GM18507 (cell line): ENCODE data around the gene DCX.

Source experiments
- DNase-seq: peaks from one replicate; pipeline ENCODE4 v3.0.0; 2011; ENCODE audit warnings: low read depth; ENCODE audit not compliant: insufficient read length; ENCODE audit errors: extremely low spot score
- FAIRE-seq: peaks from 2 replicates; lab custom pipeline; 2011; peaks lifted over from hg19 to GRCh38; lab: Jason Lieb, UNC

DCX gene

DNA sequence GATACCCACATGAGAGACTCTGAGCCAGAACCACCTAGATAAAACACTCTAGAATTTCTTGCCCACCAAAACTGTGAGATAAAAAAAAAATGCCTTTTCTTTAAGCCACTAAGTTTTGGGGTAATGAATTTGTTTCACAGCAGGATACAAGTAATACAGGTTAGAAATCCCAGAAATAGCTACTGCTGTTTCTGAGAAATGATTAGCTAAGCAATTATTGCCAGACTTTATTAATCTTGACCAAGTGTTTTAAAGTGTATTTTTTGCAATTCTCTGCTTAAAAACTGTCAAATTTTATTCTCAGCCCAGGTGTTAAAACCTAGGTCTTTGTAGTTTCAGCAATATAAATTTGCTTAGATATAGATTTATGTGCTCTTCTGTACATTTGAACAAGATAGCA is 83.1 kb downstream of the DCX start:
- FAIRE-seq (no peak), DNase-seq (no peak)

DNA sequence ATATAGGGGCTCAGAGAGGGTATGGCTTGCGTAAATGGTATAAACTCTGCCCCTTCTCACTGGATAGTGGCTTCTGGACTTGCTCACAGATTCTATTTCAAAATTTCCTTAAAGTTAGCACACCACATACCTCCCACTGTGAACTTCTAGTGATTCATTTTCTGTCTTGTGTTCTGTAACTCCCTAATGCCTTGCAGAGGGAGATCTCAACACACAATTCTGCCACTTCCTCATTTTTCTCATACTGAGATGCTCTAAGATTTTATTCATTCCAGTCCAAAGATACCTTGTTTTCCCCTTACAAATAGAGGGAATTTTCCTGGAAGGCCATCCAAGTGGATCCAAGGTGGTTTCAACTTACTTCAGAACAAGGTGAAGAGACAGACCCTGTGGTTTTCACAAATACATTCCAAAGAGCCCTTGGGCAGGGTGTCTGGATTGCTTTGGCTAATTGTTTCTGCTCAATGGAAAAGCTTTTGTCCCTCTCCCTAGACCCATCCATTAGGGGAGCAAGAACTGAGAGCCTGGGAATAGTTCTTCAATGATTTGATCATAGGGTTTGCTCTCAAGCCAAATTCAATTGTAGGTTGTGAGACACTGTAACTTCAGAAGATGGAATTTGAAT is 89.6 kb downstream of the DCX start:
- DNase-seq (no peak), FAIRE-seq (no peak)

DNA sequence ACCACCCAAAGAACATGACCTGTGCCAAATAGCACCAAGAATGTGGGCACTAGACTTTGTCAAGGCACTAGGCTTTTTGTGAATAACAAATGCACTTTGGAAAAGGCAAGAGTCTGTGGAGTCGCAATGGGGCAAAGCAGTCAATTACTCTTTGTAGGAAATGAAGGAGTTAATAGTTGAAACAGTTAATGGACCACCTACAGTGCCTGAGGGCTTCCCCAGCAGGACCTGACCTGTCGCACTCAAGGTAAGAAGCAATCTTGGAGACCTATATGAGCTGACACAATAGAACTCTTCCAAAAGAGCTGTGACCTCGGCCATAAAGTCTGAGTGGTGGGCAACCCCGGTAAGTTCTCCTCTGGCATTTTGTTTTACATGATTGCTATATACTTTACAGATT is 92.5 kb downstream of the DCX start:
- no peak for DNase-seq
- no peak for FAIRE-seq

DNA sequence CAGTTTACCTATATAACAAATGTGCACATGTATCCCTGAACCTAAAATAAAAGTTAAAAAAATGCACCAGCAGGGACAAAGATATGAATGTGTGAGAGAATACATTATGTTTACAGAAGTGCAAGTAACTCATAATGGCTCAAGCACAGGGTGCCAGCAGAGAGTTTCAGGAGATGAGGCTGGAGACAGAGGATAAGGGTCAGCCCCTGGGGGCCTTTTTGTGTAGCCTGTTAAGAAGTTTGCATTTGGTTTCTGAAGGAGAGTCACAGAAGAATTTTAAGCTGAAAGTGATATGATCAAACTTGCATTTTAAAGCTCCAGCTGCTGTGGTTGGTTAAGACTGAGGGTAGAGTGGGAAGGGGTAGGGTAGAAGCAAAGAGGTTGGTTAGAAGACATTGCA is 93.1 kb downstream of the DCX start:
- no peak for FAIRE-seq

DNA sequence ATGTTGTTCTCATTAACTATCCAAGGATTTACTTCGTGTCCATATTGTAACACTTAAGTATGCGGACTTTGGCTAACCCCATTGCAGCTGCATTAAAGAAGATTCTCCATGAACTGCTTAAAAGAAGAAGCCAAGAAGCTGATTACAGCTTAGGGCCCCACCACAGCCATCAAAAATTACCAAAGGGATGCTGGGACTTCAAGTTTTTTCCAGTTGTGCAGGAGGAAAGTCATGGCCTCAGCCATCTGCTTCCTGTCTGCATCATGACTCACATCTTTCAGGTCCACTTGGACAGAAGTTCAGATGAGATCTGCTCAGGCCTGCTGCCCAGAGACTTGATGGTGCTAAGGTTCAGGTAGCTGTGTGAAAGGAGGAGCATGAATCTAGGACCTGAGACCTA is 102.9 kb downstream of the DCX start:
- DNase-seq (no peak), FAIRE-seq (no peak)

More for the DNA sequence above, 93.1 kb downstream of the DCX start:
- no peak for DNase-seq

DNA sequence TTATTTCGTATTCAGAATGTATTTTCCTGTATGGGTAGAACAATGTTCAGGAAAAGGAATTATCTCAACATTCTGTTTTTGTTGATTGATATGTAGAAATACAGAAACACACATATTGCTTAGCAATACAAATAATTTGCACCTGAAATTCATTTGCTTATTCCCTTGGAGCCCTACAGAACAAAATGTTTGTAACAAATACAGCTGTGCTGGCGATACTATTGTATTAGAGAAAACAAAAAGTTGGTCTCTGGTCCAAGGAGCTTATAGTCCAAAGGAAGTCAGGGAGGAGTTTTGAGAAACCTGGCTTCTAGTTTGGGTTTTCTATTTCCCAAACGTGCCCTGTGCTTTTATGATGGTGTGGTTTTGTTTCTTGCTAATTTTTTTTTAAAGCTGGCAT is 104.0 kb downstream of the DCX start:
- no peak for DNase-seq
- no peak for FAIRE-seq

DNA sequence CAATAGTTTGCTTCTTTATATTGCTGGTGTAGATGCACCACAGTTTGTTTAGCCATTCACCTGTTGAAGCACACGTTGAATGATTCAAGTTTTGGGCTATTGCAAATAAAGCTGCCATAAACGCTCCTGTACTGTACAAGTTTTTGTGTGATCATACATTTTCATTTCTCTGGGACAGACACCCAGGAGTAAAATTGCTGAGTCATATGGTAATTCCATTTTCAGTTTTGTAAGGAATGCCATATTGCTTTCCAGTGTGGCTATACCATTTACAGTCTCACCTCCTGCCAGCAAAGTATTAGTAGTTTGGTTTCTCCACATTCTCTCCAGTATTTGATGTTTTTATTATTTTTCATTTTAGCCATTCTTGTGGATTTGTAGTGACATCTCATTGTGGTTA is 109.7 kb downstream of the DCX start:
- no peak for FAIRE-seq
- no peak for DNase-seq

DNA sequence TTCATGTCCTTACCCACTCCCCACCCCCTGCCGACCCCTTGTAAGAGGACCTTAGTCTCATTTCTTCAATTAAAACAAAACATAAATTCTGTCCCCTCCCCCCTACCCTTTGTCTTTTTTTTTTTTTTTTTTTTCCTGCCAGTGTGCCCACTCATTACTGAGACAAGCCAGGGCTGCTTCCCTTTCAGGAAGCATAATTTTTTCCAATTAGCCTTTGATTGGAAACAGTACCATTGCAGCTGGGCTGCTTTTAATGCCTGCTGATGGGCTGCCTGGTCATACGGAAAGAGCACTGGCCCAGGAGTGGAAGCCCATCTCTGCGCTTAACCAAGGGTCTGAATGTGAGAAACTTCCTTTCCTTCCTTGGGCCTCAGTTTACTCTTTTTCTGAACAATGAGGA is 123.2 kb downstream of the DCX start:
- no peak for DNase-seq
- FAIRE-seq = no peak

DNA sequence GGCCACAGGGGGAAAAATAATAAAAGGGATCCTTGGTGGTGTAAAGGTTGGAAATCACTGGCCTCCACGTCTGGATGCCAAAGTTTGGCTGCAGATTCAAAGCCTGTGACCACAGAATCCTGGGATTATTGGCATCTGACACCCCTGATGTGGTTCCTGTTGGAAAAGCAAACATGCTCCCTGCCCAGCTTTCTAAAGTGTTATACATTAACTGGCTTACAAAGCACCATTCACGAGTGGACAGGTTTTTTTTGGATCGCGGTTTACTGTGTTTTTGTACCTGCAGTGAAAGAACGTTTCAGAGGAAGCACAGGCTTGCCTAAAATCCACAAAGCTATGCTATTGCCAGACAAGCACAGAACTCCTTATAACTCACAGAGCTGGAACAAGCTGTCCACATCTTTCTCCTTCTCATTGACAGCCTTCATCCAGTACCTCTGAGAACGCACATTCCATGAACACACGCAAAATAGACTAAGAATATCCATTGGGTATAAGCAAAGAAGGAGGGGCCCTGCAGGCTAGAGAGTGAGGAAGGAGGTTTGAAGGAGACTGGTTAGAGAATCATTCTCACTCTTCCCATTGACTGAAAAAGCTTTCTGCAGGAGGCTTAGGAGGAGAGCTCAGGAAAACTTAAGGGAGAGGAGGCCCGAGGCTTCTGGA is 127.2 kb downstream of the DCX start:
- FAIRE-seq = no peak
- no peak for DNase-seq

DNA sequence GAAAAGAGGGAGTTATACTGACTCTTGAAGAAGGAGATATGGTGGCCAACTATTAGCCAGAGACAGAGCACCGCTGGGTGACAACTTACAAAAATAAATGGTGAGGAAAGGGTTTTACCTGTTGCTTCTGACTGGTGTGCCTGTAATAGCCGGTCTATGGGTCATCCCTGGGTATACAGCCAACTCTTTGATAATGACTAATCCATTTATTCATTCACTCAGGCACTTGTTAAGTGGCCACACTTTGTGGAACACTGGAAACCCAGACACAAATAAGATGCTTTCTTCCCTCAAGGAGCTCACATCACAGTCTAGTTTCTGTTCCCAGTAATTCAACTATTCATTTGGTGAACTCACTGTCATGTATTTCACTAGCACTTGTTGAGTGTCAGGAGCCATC is 128.5 kb downstream of the DCX start:
- FAIRE-seq (no peak), DNase-seq (no peak)

- FAIRE-seq (no peak), DNase-seq (no peak)
Measured at GRCh38 chrX:111282991-111283390, 129.0 kb downstream of the DCX start.

- FAIRE-seq (no peak), DNase-seq (no peak)
Measured at GRCh38 chrX:111282139-111282538, 129.9 kb downstream of the DCX start.

DNA sequence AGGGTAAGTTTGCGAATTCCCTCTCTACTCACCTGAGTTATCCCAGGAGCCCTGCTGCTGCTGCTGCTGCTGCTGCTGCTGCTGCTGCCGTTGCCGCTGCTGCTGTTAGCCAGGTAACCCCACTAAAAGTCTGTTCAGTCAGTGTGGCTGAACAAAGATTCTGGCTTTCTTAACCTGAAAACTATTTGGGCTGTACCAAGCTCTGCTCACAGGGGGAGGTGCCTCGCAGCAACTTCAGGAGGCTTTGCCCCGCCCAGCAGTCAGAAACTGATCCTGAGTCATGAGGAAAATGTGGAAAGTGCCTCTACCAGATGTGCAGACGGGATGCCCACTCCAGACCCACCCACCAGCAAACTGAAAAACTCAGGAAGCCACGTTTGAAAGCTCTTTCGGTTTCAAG is 141.7 kb downstream of the DCX start, which contains the start of gene CAPN6:
CAPN6 (minus strand) TSS at position 145 of the 400 bp plus-strand sequence. CDS start 6,547 bp downstream, outside the sequence.
- FAIRE-seq (no peak), DNase-seq (no peak)

- DNase-seq = no peak
- FAIRE-seq = no peak
Measured at GRCh38 chrX:111268506-111268905, 143.5 kb downstream of the DCX start.

- FAIRE-seq (no peak), DNase-seq (no peak)
Measured at GRCh38 chrX:111265486-111265885, 146.5 kb downstream of the DCX start.

DNA sequence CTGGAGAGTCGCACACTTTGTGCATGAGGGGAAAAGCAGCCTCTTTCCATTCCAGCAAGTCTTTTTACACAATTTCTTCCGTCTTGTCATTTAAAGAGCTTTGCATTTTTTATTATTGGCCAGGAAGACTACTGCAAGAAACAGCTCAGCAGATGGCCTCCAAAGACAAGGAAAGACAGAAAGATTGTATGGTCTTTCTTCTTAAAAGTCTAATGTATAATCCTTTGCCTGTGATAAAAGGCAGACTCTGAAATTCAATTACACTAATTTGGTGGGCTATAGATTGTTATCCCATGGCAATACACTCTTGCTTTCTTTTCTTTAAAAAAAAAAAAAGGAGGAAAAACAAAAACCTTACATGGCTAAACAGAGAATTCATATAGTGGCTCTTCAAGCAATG is 147.6 kb downstream of the DCX start:
- no peak for FAIRE-seq

GRCh38 chrX:111262086-111262485 is 149.9 kb downstream of the DCX start:
- no peak for DNase-seq
- FAIRE-seq = no peak

More for the DNA sequence above, 147.6 kb downstream of the DCX start:
- no peak for DNase-seq

DNA sequence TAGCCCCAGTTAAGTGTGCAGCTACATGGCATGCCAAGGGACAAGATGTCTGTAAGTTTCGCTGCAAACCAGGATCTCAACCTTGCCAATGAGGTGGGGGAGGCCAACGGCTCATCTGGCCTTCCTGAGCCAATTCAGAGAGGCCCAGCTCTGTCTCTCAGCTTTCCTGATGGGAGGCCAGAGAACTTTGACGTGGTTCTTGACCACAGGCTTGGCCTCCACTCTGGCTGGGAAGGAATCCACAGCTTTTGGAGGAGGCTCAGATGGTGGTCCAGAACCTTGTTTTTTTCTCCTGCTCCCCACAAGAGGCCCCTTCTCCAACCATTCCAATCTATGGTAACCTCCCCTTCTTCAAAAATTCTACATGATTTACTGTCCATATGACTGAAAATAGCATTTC is 151.5 kb downstream of the DCX start:
- DNase-seq (no peak), FAIRE-seq (no peak)

DNA sequence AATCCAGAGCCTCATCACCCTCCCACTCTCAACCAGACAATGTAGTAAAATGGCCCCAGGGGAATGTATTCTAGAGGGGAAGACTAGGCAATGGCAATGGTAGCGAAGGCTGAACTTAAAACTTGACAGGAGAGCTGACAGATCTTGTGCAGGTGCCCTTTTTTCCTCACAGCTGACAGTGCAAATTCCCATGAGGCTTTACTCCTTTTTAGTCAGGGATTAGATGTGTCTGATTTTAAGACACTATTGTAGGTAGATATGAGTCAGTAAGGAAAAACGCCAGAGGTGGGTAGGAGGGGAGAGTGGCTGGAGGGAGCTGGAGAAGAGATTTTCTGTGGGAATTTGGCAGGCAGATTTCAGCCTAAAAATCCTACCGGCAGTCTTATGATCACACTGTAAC is 152.4 kb downstream of the DCX start:
- FAIRE-seq = no peak

GRCh38 chrX:111257733-111258132 is 154.3 kb downstream of the DCX start:
- no peak for DNase-seq
- FAIRE-seq = no peak

More for the DNA sequence above, 152.4 kb downstream of the DCX start:
- no peak for DNase-seq

- no peak for FAIRE-seq
- no peak for DNase-seq
Measured at GRCh38 chrX:111254896-111255693, 156.9 kb downstream of the DCX start.
